Stimulated activated CD8-positive, alpha-beta memory T cell treated with anti-CD3 and anti-CD28 coated beads, Interleukin-2, amount 100 ng/mL, for 48 hours (primary cell): ENCODE data around the gene NYNRIN.
"Not testable (repeated sequence)": the region's sequence is repeated elsewhere in the genome, so short reads cannot be mapped to it uniquely, and the experiment has no call there.

Source experiments
- DNase-seq, 2 donors: peaks; one replicate each; pipeline ENCODE4 v3.0.0-alpha.2; 2020; ENCODE audit warnings: low read depth in 2 of 2

The NYNRIN gene

GRCh38 chr14:24369907-24370687 lies 28.7 kb upstream of the NYNRIN start:
- no peak for DNase-seq

GRCh38 chr14:24370748-24371147 lies 28.1 kb upstream of the NYNRIN start:
- DNase-seq: no peak

GRCh38 chr14:24371605-24372004 lies 27.2 kb upstream of the NYNRIN start:
- not testable (repeated sequence) for DNase-seq

GRCh38 chr14:24372701-24373416 lies 25.9 kb upstream of the NYNRIN start:
- DNase-seq: no peak

GRCh38 chr14:24376448-24377070 lies 22.2 kb upstream of the NYNRIN start:
- DNase-seq: no peak

- DNase-seq: no peak
Measured at GRCh38 chr14:24377126-24377525, 21.7 kb upstream of the NYNRIN start.

GRCh38 chr14:24377657-24378056 lies 21.1 kb upstream of the NYNRIN start:
- no peak for DNase-seq

GRCh38 chr14:24378327-24378726 lies 20.5 kb upstream of the NYNRIN start:
- DNase-seq: no peak

GRCh38 chr14:24378981-24379906 lies 19.6 kb upstream of the NYNRIN start:
- no peak for DNase-seq

- DNase-seq: no peak
Measured at GRCh38 chr14:24379907-24380730, 18.7 kb upstream of the NYNRIN start.

- no peak for DNase-seq
Measured at GRCh38 chr14:24381363-24382063, 17.3 kb upstream of the NYNRIN start.

- DNase-seq: no peak
Measured at GRCh38 chr14:24382064-24382371, 16.8 kb upstream of the NYNRIN start.

GRCh38 chr14:24384169-24384568 lies 14.6 kb upstream of the NYNRIN start:
- DNase-seq: no peak

- DNase-seq: no peak
Measured at GRCh38 chr14:24385524-24385923, 13.3 kb upstream of the NYNRIN start.

GRCh38 chr14:24387009-24387345 lies 11.8 kb upstream of the NYNRIN start:
- no peak for DNase-seq

GRCh38 chr14:24387579-24387978 lies 11.2 kb upstream of the NYNRIN start:
- not testable (repeated sequence) for DNase-seq

- DNase-seq: no peak
Measured at GRCh38 chr14:24388474-24389179, 10.2 kb upstream of the NYNRIN start.

- DNase-seq: no peak
Measured at GRCh38 chr14:24389226-24389848, 9.5 kb upstream of the NYNRIN start.

- no peak for DNase-seq
Measured at GRCh38 chr14:24390701-24391468, 7.9 kb upstream of the NYNRIN start.
